GM12891 (cell line): ENCODE results near the gene PRKAR1B.

Experiments
- PAX5 ChIP-seq: IDR thresholded peaks from 2 replicates; pipeline ENCODE4 v1.6.1; 2011; ENCODE audit warnings: low read length, moderate library complexity, mild to moderate bottlenecking; ENCODE audit not compliant: insufficient read depth, severe bottlenecking
- POLR2A ChIP-seq: IDR thresholded peaks from 2 replicates; pipeline ENCODE4 v1.6.1; 2011; ENCODE audit warnings: low read depth, low read length, control low read depth
- POLR2AphosphoS5 ChIP-seq: IDR thresholded peaks from 2 replicates; pipeline ENCODE4 v1.6.1; 2011; ENCODE audit warnings: low read depth, low read length, control low read depth
- POU2F2 ChIP-seq: IDR thresholded peaks from 2 replicates; pipeline ENCODE4 v1.6.1; 2011; ENCODE audit warnings: low read depth, mild to moderate bottlenecking, control low read depth, low read length, moderate library complexity
- SPI1 ChIP-seq: IDR thresholded peaks from 2 replicates; pipeline ENCODE4 v1.6.1; 2011; ENCODE audit warnings: low read depth, low read length, control low read depth
- TAF1 ChIP-seq: IDR thresholded peaks from 2 replicates; pipeline ENCODE4 v1.6.1; 2011; ENCODE audit warnings: low read depth, low read length, control low read depth

DNA sequence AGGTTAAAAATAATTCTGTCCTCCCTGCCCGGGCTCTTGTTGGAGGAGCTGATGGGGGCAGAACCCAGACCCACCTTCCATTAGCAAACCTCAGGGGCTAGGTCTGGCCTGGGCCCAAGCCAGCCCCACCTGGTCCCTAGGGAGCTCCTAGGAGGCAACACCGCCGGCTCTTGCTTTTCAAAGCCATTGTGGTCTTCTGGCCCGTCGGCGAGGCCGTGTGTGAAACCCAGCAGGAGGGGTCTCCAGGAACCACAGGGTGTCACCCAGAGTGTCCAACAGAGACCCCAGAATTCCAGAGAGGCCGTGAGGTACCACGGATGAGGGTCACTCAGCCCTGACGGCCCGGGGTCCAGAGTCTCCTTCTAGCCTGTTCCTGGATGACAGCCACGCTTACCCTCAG lies 190.8 kb downstream of the PRKAR1B start:
- no peak for TF ChIP-seq POLR2AphosphoS5
- no peak for TF ChIP-seq POLR2A
- no peak for TF ChIP-seq POU2F2
- no peak for TF ChIP-seq TAF1
- no peak for TF ChIP-seq SPI1
- TF ChIP-seq PAX5 = no peak
